Measurements from ENCODE around the gene DAD1. TPM values are rescaled to one million over a fixed set of nuclear protein-coding genes. Genes with fewer than 3 reads are reported as not detected.

Gene DAD1
- total and polyA plus RNA-seq, 2 of the 8 experiments (the other 6 are each of a cell fraction or from before 2014, with no cell fraction given), result 131 to 440 TPM

DNA sequence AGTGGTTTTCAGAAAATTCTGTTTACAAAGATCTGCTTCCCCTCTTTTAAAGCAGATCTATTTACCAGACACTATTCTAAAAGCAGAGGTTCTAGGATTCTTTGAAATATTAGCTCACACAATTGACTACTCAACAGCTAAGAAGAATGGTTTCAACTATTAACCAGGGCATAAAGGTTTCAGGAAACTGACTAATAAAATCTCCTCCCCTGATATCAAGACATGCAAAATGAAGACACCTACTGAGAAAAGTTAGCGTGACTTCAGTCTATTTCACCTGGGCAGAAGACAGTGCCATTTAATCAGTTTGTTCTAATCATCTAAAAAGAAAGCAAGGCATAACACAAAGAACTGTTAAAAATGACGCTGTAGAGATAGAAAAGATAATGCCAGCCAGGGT, 22.2 kb downstream of the DAD1 start:
- Histone ChIP-seq H2BK120ac (replicated peaks; ENCODE audit: low read depth, low read length) (no peak overlapping the region), H3K18ac (ENCODE audit: extremely low read depth, low read length) (no peak overlapping the region), H3K79me2 (ENCODE audit: control insufficient read depth in 1 of 2, insufficient read depth in 2 of 2, low read length in 2 of 2) (peaks cover 0 to 14% of the 10 kb centered on the region in 2 experiments; a peak in 1 of 4 replicates), H2BK20ac (ENCODE audit: low read length) (no peak overlapping the region), H2AFZ (ENCODE audit: low read length) (no peak overlapping the region), H3K27me3 (replicated peaks in 1 of 4; ENCODE audit: control insufficient read depth in 3 of 4, extremely low read depth in 1 of 4, insufficient read depth in 3 of 4, low read length in 3 of 4) (no peaks in the 10 kb centered on the region), H2BK15ac (ENCODE audit: low read length) (no peak overlapping the region), H2BK5ac (ENCODE audit: low read depth, low read length) (no peak overlapping the region), H4K8ac (ENCODE audit: extremely low read depth, insufficient read depth, low read length) (no peak overlapping the region), H3K9me3 (ENCODE audit: insufficient read depth in 2 of 2, low read depth in 1 of 2, low read length in 1 of 2) (no peaks in the 10 kb centered on the region), H3K4me3 (ENCODE audit: extremely low read depth in 1 of 4, insufficient read depth in 2 of 4, low read depth in 3 of 4, low read length in 4 of 4) (no peak overlapping the region), H3K23ac (ENCODE audit: insufficient read length) (no peak overlapping the region), H2AK5ac (ENCODE audit: low read depth, low read length) (no peak overlapping the region), H4K5ac (ENCODE audit: insufficient read length, low read depth, low read length) (no peak overlapping the region), H3K4me1 (replicated peaks in 1 of 4; ENCODE audit: control insufficient read depth in 3 of 4, insufficient read depth in 4 of 4, low read length in 3 of 4) (peaks cover 0 to 5% (median 1%) of the 10 kb centered on the region in 4 experiments; a peak in 3 of 7 replicates), H3K23me2 (ENCODE audit: low read depth, low read length) (no peaks in the 10 kb centered on the region), H3K56ac (replicated peaks; ENCODE audit: insufficient read length, low read depth, low read length) (no peak overlapping the region), H3K9ac (replicated peaks in 1 of 4; ENCODE audit: extremely low read depth in 1 of 4, low read depth in 3 of 4, low read length in 3 of 4) (no peak overlapping the region), H4K20me1 (replicated peaks in 1 of 2; ENCODE audit: control insufficient read depth in 1 of 2, insufficient read depth in 2 of 2, low read length in 2 of 2) (no peaks in the 10 kb centered on the region), H3K27ac (ENCODE audit: low read depth, low read length) (no peak overlapping the region), H2BK12ac (ENCODE audit: low read depth, low read length) (no peak overlapping the region), H3K36me3 (ENCODE audit: control insufficient read depth in 2 of 4, insufficient read depth in 4 of 4, low read length in 3 of 4) (peaks cover 0 to 23% (median 7%) of the 10 kb centered on the region in 4 experiments), H3K4me2 (ENCODE audit: insufficient read depth in 1 of 2, low read depth in 2 of 2, low read length in 2 of 2) (no peak overlapping the region), H3K79me1 (ENCODE audit: low read depth, low read length) (no peaks in the 10 kb centered on the region), H3K4ac (replicated peaks; ENCODE audit: insufficient read length, low read depth, low read length) (no peak overlapping the region), H4K91ac (replicated peaks; ENCODE audit: insufficient read length, low read length) (no peak overlapping the region), H3K14ac (ENCODE audit: insufficient read length) (no peak overlapping the region)
- DNase-seq (ENCODE audit: low read depth in 1 of 2, low spot score in 2 of 2) (no peak), FAIRE-seq (no peak)
- POLR2A ChIA-PET (ENCODE audit: partially characterized antibody), result no interaction called here
- CTCF ChIA-PET (ENCODE audit: partially characterized antibody), result interaction anchor here (0.6 to 5.3 kb wide), 9 partner anchors 8 to 262 kb away, joined by 3 to 26 read pairs (median 3); no protein-coding TSS in a partner anchor
- WGBS, 2 experiments (ENCODE audit: extremely low coverage in 1 of 2, insufficient coverage in 1 of 2, insufficient read length in 1 of 2, insufficient replicate concordance in 2 of 2, low coverage in 1 of 2, low lambda C conversion rate in 2 of 2, missing lambda C conversion rate in 1 of 2), result 95% methylated on average over 2 of the region's 2 CpGs; no CpG with 5 or more reads in 1 of the 2 experiments
- no peak for TF ChIP-seq ZNF274 (IDR thresholded peaks at IDR 0.05; ENCODE audit: borderline replicate concordance, extremely low read depth, low read length)
- TF ChIP-seq, protein P1, sequence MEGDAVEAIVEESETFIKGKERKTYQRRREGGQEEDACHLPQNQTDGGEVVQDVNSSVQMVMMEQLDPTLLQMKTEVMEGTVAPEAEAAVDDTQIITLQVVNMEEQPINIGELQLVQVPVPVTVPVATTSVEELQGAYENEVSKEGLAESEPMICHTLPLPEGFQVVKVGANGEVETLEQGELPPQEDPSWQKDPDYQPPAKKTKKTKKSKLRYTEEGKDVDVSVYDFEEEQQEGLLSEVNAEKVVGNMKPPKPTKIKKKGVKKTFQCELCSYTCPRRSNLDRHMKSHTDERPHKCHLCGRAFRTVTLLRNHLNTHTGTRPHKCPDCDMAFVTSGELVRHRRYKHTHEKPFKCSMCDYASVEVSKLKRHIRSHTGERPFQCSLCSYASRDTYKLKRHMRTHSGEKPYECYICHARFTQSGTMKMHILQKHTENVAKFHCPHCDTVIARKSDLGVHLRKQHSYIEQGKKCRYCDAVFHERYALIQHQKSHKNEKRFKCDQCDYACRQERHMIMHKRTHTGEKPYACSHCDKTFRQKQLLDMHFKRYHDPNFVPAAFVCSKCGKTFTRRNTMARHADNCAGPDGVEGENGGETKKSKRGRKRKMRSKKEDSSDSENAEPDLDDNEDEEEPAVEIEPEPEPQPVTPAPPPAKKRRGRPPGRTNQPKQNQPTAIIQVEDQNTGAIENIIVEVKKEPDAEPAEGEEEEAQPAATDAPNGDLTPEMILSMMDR (IDR thresholded peaks at IDR 0.05; ENCODE audit: control extremely low read depth in 1 of 3, insufficient read depth in 1 of 3, low read depth in 1 of 3, low read length in 3 of 3), result no peak
- no peak for TF ChIP-seq CBX8 (IDR thresholded peaks at IDR 0.05; ENCODE audit: borderline replicate concordance, low read depth, low read length)
- TF ChIP-seq BRCA1 (IDR thresholded peaks at IDR 0.05; ENCODE audit: low read depth, low read length), result no peak
- TF ChIP-seq ASH2L (IDR thresholded peaks at IDR 0.05; ENCODE audit: low read length), result no peak
- no peak for TF ChIP-seq CEBPB (IDR thresholded peaks at IDR 0.05; ENCODE audit: low read depth, low read length)
- TF ChIP-seq TBP (IDR thresholded peaks at IDR 0.05; ENCODE audit: low read depth, low read length), result no peak
- TF ChIP-seq POLR2AphosphoS5 (IDR thresholded peaks at IDR 0.05; ENCODE audit: low read depth, low read length), result no peak
- no peak for TF ChIP-seq SIRT6 (IDR thresholded peaks at IDR 0.05; ENCODE audit: low read length)
- no peak for TF ChIP-seq FOSL1 (IDR thresholded peaks at IDR 0.05; ENCODE audit: insufficient read depth, low read depth, low read length)
- TF ChIP-seq RAD21 (IDR thresholded peaks at IDR 0.05 in 1 of 2, conservative IDR thresholded peaks at IDR 0.05 in 1 of 2; ENCODE audit: low read depth in 2 of 2, low read length in 2 of 2), result no peak
